ENCODE results near the gene CDK8.

CDK8 gene

GRCh38 chr13:26270707-26271106 is 16.8 kb downstream of the CDK8 start:
- no peak for ATAC-seq
- TF ChIP-seq ZFP3 (CRISPR knock-in tag; IDR thresholded peaks at IDR 0.05): no peak
- no peak for TF ChIP-seq ZNF565 (CRISPR knock-in tag; conservative IDR thresholded peaks at IDR 0.05; ENCODE audit: low read depth)
- TF ChIP-seq ESRRG (CRISPR knock-in tag; IDR thresholded peaks at IDR 0.05): no peak
- no peak for TF ChIP-seq ZNF8 (CRISPR knock-in tag; IDR thresholded peaks at IDR 0.05)
- TF ChIP-seq ISL1 (CRISPR knock-in tag; IDR thresholded peaks at IDR 0.05): no peak
- TF ChIP-seq SNAI2 (CRISPR knock-in tag; IDR thresholded peaks at IDR 0.05): no peak
- no peak for TF ChIP-seq ZC3H10 (CRISPR knock-in tag; IDR thresholded peaks at IDR 0.05)
- TF ChIP-seq PATZ1 (CRISPR knock-in tag; IDR thresholded peaks at IDR 0.05; ENCODE audit: borderline replicate concordance): no peak
- TF ChIP-seq BACH2 (CRISPR knock-in tag; IDR thresholded peaks at IDR 0.05; ENCODE audit: borderline replicate concordance): no peak
- no peak for TF ChIP-seq CSRNP3 (CRISPR knock-in tag; IDR thresholded peaks at IDR 0.05)
- no peak for TF ChIP-seq ARNTL (CRISPR knock-in tag; IDR thresholded peaks at IDR 0.05; ENCODE audit: borderline replicate concordance, low read depth)
- TF ChIP-seq CSDC2 (CRISPR knock-in tag; IDR thresholded peaks at IDR 0.05): no peak

- TF ChIP-seq ISL1 (CRISPR knock-in tag; IDR thresholded peaks at IDR 0.05) (no peak), POU6F1 (CRISPR knock-in tag; IDR thresholded peaks at IDR 0.05; ENCODE audit: borderline replicate concordance, low read depth) (no peak), GLIS3 (CRISPR knock-in tag; IDR thresholded peaks at IDR 0.05) (no peak), CSRNP3 (CRISPR knock-in tag; IDR thresholded peaks at IDR 0.05) (no peak), ZNF70 (CRISPR knock-in tag; IDR thresholded peaks at IDR 0.05) (no peak), TCF4 (CRISPR knock-in tag; IDR thresholded peaks at IDR 0.05; ENCODE audit: borderline replicate concordance) (no peak), CSDC2 (CRISPR knock-in tag; IDR thresholded peaks at IDR 0.05) (no peak), ZFP30 (CRISPR knock-in tag; IDR thresholded peaks at IDR 0.05) (no peak), PATZ1 (CRISPR knock-in tag; IDR thresholded peaks at IDR 0.05; ENCODE audit: borderline replicate concordance) (no peak), OSR1 (CRISPR knock-in tag; IDR thresholded peaks at IDR 0.05) (no peak), RARB (CRISPR knock-in tag; IDR thresholded peaks at IDR 0.05) (no peak), SNAI2 (CRISPR knock-in tag; IDR thresholded peaks at IDR 0.05) (no peak), CREB5 (CRISPR knock-in tag; IDR thresholded peaks at IDR 0.05; ENCODE audit: low read depth) (no peak), ZC3H10 (CRISPR knock-in tag; IDR thresholded peaks at IDR 0.05) (no peak), TSHZ2 (CRISPR knock-in tag; IDR thresholded peaks at IDR 0.05) (no peak), TOX (CRISPR knock-in tag; IDR thresholded peaks at IDR 0.05; ENCODE audit: borderline replicate concordance) (no peak), PPARA (CRISPR knock-in tag; IDR thresholded peaks at IDR 0.05; ENCODE audit: borderline replicate concordance) (no peak), ARNTL (CRISPR knock-in tag; IDR thresholded peaks at IDR 0.05; ENCODE audit: borderline replicate concordance, low read depth) (no peak), ZNF8 (CRISPR knock-in tag; IDR thresholded peaks at IDR 0.05) (no peak)
- no peak for ATAC-seq
Observed at GRCh38 chr13:26272621-26273020, 18.7 kb downstream of the CDK8 start.

Data from SK-N-SH treated with all-trans-retinoic acid at 6 μM for 48 hours (cell line).